Mesodermal cell (in vitro differentiated cells): ENCODE results near the gene PRDM16.

ENCODE experiments used
- H3K27ac ChIP-seq: 2 replicates; pipeline ENCODE4 v1.7.0; 2013; ENCODE audit warnings: mild to moderate bottlenecking, low read depth, low read length, moderate library complexity; ENCODE audit not compliant: severe bottlenecking
- H3K36me3 ChIP-seq: 2 replicates; pipeline ENCODE4 v1.7.1; 2013; ENCODE audit warnings: mild to moderate bottlenecking, low read length, moderate library complexity; ENCODE audit not compliant: control insufficient read depth, insufficient read depth
- H3K4me1 ChIP-seq: one replicate; pipeline ENCODE4 v1.7.1; 2013; ENCODE audit warnings: mild to moderate bottlenecking, low read length; ENCODE audit not compliant: insufficient read depth, control insufficient read depth, poor library complexity, severe bottlenecking
- H3K4me3 ChIP-seq: 2 replicates; pipeline ENCODE4 v1.7.0; 2013; ENCODE audit warnings: low read length, control low read depth, mild to moderate bottlenecking; ENCODE audit not compliant: insufficient read depth, poor library complexity, severe bottlenecking; ENCODE audit errors: extremely low read depth
- H3K9me3 ChIP-seq: 2 replicates; pipeline ENCODE4 v1.7.1; 2013; ENCODE audit warnings: mild to moderate bottlenecking, low read length, moderate library complexity; ENCODE audit not compliant: control insufficient read depth
- WGBS, 2 experiments: methylation state at CpG; one replicate each; pipeline ENCODE4 v1.1.5; 2013; ENCODE audit warnings: missing lambda C conversion rate in 2 of 2; ENCODE audit not compliant: insufficient coverage in 2 of 2; 5-methylcytosine and 5-hydroxymethylcytosine counted together

Gene PRDM16

GRCh38 chr1:3368711-3369445 is 299.9 kb downstream of the PRDM16 start:
- Histone ChIP-seq H3K27ac (no peak overlapping the region), H3K36me3 (no peaks in the 10 kb centered on the region), H3K4me1 (peaks cover 10% of the 10 kb centered on the region), H3K9me3 (no peaks in the 10 kb centered on the region), H3K4me3 (no peak overlapping the region)
- 47 to 48% methylated on average over 9 to 10 of the region's 16 CpGs for WGBS, 2 experiments

GRCh38 chr1:3369446-3370076 is 300.6 kb downstream of the PRDM16 start:
- no peaks in the 10 kb centered on the region for H3K9me3 ChIP-seq
- 83 to 90% methylated on average over 5 to 7 of the region's 12 CpGs for WGBS, 2 experiments
- H3K36me3 ChIP-seq: no peaks in the 10 kb centered on the region
- no peak overlapping the region for H3K27ac ChIP-seq
- no peak overlapping the region for H3K4me3 ChIP-seq
- peaks cover 10% of the 10 kb centered on the region for H3K4me1 ChIP-seq

GRCh38 chr1:3370856-3371703 is 302.1 kb downstream of the PRDM16 start:
- WGBS, 2 experiments: 86 to 94% methylated on average over 4 of the region's 4 CpGs
- H3K4me1 ChIP-seq: peaks cover 10% of the 10 kb centered on the region
- H3K27ac ChIP-seq: no peak overlapping the region
- H3K4me3 ChIP-seq: no peak overlapping the region
- H3K36me3 ChIP-seq: no peaks in the 10 kb centered on the region
- no peaks in the 10 kb centered on the region for H3K9me3 ChIP-seq

DNA sequence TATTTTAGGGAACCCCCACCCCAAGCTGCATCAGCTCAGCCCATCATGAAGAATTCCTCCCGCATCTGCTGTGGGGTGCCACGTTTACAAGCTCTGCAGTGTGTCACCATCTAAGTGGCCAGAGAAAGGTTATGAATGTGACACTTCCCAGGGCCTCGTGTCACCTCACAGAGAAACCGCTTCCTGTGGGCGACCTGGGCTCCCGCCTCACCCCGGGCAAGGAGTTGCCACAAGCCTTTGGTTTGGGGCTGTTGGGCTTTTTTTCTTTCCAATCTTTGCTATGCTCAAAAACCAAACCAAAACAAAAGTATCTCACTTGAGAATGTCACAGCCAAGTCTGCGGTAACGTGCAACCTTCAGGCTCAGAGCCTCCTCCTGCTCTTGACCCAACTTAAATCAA is 303.3 kb downstream of the PRDM16 start:
- Histone ChIP-seq H3K36me3 (no peaks in the 10 kb centered on the region), H3K27ac (no peak overlapping the region), H3K4me3 (no peak overlapping the region), H3K9me3 (no peaks in the 10 kb centered on the region), H3K4me1 (peaks cover 10% of the 10 kb centered on the region)
- 87 to 95% methylated on average over 4 to 9 of the region's 9 CpGs for WGBS, 2 experiments

- no peaks in the 10 kb centered on the region for H3K9me3 ChIP-seq
- WGBS, 2 experiments: 87 to 91% methylated on average over 17 to 19 of the region's 19 CpGs
- no peaks in the 10 kb centered on the region for H3K36me3 ChIP-seq
- H3K27ac ChIP-seq: no peak overlapping the region
- peaks cover 10% of the 10 kb centered on the region for H3K4me1 ChIP-seq
- no peak overlapping the region for H3K4me3 ChIP-seq
Observed at GRCh38 chr1:3373175-3373574, 304.2 kb downstream of the PRDM16 start.

DNA sequence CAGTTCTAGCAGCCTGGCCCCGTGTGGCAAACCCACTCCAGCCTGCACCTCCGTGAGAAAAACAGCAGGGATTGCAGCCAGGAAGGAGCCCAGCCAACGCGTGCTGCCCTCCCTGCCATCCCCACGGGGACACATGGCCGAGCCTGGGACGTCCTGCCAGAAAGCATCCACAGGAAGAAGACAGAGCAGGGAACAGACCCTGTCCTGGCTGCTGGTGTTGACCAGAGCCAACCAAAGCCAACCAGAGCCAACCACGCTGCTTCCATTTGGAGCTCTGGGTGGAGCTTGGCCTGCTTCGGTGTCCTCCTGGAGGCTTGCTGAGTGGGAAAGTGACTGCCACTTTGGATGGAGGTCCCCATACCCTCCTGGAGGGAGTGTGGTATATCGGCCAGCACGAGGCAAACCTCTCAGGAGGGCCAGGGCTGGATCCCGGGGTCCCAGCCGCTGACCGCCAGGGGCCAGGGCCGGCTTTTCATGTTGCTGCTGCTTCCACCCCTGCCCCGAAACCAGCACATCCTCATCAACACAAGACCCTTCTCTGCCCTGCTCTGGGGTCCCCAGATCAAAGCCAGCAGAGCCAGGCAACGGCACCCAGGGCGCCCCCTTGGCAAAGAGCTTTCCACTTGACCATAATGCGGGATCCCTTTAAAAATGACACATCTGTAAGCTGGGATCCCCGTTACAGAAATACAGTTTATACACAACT is 304.9 kb downstream of the PRDM16 start:
- Histone ChIP-seq H3K36me3 (no peaks in the 10 kb centered on the region), H3K27ac (no peak overlapping the region), H3K4me3 (no peak overlapping the region), H3K4me1 (peaks cover 10% of the 10 kb centered on the region), H3K9me3 (no peaks in the 10 kb centered on the region)
- WGBS, 2 experiments: 90 to 91% methylated on average over 9 to 20 of the region's 20 CpGs

DNA sequence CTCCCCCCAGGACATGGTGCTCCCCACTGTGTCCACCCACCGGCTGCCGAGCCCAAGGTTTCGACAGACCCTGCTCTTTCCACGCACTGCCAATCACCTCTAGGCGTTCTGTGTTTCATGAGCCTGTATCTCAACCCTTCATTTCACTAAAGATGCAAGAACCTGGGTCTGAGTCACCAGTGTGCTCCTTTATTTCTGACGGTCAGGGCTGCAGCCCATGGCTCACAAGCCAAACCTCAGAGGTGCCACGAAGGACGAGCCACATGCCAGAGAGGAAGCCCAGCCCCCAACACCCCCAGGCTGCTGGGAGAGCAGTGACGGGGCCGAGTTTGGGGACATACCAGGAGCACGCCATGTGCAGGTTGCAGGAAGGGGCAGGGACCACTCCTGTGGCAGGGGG is 306.2 kb downstream of the PRDM16 start:
- Histone ChIP-seq H3K9me3 (no peaks in the 10 kb centered on the region), H3K4me3 (no peak overlapping the region), H3K4me1 (no peaks in the 10 kb centered on the region), H3K36me3 (no peaks in the 10 kb centered on the region), H3K27ac (no peak overlapping the region)
- WGBS, 2 experiments: 85 to 87% methylated on average over 10 to 11 of the region's 11 CpGs

DNA sequence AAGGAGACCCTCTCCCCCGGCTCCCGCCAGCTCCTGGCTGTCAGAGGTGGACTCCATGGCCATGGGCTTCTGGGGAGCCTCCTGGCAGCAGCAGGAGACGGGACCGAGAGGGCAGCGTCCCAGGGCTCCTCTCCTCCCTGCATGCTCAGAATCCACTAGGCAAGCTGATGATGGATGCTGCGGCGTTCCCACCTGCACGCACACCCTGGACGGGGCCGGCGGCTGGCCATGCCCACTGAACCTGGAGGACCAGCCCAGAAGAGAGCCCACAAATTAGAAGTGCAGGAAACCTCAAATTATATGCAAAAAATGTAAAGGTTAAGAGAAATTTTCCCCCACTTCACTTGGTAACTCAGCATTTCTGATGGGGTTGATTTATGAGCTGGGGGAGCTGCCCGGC is 308.2 kb downstream of the PRDM16 start:
- Histone ChIP-seq H3K27ac (no peak overlapping the region), H3K36me3 (no peaks in the 10 kb centered on the region), H3K9me3 (no peaks in the 10 kb centered on the region), H3K4me3 (no peak overlapping the region), H3K4me1 (no peaks in the 10 kb centered on the region)
- 96 to 99% methylated on average over 10 of the region's 12 CpGs for WGBS, 2 experiments

DNA sequence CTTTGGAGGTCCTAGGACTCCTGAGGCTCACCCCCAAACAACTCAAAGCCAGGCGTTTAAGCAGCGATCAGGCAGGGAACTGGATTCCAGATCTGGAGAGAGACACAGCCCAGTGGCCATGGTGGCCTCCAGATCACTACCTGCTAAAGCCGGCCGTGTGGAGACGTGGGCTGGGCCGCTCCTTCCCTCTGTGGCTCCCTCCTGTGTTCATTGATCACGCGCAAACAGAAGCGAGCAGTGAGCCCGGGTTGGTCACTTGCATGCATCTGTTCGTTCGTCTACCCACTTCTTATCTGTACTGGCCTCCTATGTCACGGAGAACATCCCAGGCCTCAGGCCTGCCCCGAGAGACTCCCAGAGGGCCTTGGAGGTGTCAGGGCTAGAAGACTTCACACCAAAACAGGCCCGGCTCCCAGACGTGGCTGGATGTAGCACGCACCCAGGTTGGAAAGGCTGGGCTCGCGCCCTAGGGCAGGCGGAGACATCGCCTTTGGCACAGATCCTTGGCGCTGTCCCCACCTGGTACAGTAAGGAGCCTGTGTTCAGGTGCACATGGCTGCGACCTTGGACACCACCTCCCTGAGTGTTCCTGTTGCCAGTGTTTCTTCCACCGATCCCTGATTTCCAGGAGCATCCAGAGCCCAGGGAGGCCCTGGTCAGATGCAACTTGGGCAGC is 308.7 kb downstream of the PRDM16 start:
- WGBS, 2 experiments: 90 to 91% methylated on average over 23 to 24 of the region's 24 CpGs

More for the DNA sequence above, 308.7 kb downstream of the PRDM16 start:
- no peaks in the 10 kb centered on the region for H3K4me1 ChIP-seq
- H3K27ac ChIP-seq: no peak overlapping the region
- H3K36me3 ChIP-seq: no peaks in the 10 kb centered on the region
- no peak overlapping the region for H3K4me3 ChIP-seq
- no peaks in the 10 kb centered on the region for H3K9me3 ChIP-seq
